Keratinocyte (primary cell): ENCODE results near the gene RFX8.

Experiments
- CTCF ChIP-seq, 3 experiments: IDR thresholded peaks in 1 of 3; conservative IDR thresholded peaks in 1 of 3; optimal IDR thresholded peaks in 1 of 3; 2 replicates in 2 of 3; 3 replicates in 1 of 3; pipeline versions ENCODE3 to v1.5.1; 2011; ENCODE audit warnings: low read length in 3 of 3, mild to moderate bottlenecking in 3 of 3, moderate library complexity in 2 of 3, control low read depth in 1 of 3, inconsistent platforms in 1 of 3; ENCODE audit not compliant: insufficient read depth in 2 of 3; ENCODE audit errors: extremely low read depth in 1 of 3
- EZH2 ChIP-seq: IDR thresholded peaks from one replicate; pipeline ENCODE4 v1.6.1; 2012; ENCODE audit warnings: inconsistent platforms, mild to moderate bottlenecking, low read length, moderate library complexity

- TF ChIP-seq CTCF (optimal IDR thresholded peaks at IDR 0.05 in 1 of 3, IDR thresholded peaks at IDR 0.05 in 1 of 3, conservative IDR thresholded peaks at IDR 0.05 in 1 of 3; ENCODE audit: extremely low read depth in 1 of 3, insufficient read depth in 2 of 3, low read length in 3 of 3) (no peak), EZH2 (no peak)
Measured at GRCh38 chr2:101446869-101447268, 28.0 kb downstream of the RFX8 start.
